ENCODE results near the gene NAB1.

Gene NAB1

GRCh38 chr2:190677255-190677654, 28.4 kb downstream of the NAB1 start:
- Histone ChIP-seq H3K9ac (no peak overlapping the region), H2AFZ (no peak overlapping the region), H3K4me3 (ENCODE audit: low read depth, low read length) (no peak overlapping the region), H3K27ac (no peak overlapping the region), H3K4me1 (no peaks in the 10 kb centered on the region), H3K27me3 (ENCODE audit: control insufficient read depth, insufficient read depth, low read length) (no peaks in the 10 kb centered on the region), H3K36me3 (ENCODE audit: control insufficient read depth, insufficient read depth, low read length) (no peaks in the 10 kb centered on the region), H3K4me2 (ENCODE audit: low read length) (no peak overlapping the region), H3K79me2 (no peaks in the 10 kb centered on the region), H3K9me3 (ENCODE audit: control insufficient read depth, low read length) (no peaks in the 10 kb centered on the region)
- no peak for TF ChIP-seq CTCF (IDR thresholded peaks at IDR 0.05)

- H3K9ac ChIP-seq, result no peak overlapping the region
- H3K4me1 ChIP-seq, result no peaks in the 10 kb centered on the region
- no peaks in the 10 kb centered on the region for H3K27me3 ChIP-seq (ENCODE audit: control insufficient read depth, insufficient read depth, low read length)
- H3K4me3 ChIP-seq (ENCODE audit: low read depth, low read length), result no peak overlapping the region
- no peaks in the 10 kb centered on the region for H3K79me2 ChIP-seq
- H3K9me3 ChIP-seq (ENCODE audit: control insufficient read depth, low read length), result no peaks in the 10 kb centered on the region
- H3K36me3 ChIP-seq (ENCODE audit: control insufficient read depth, insufficient read depth, low read length), result no peaks in the 10 kb centered on the region
- H3K4me2 ChIP-seq (ENCODE audit: low read length), result no peak overlapping the region
- no peak overlapping the region for H3K27ac ChIP-seq
- no peak overlapping the region for H2AFZ ChIP-seq
- no peak for TF ChIP-seq CTCF (IDR thresholded peaks at IDR 0.05)
Observed at GRCh38 chr2:190678444-190679162, 29.7 kb downstream of the NAB1 start.

- no peak overlapping the region for H3K4me3 ChIP-seq (ENCODE audit: low read depth, low read length)
- no peak overlapping the region for H2AFZ ChIP-seq
- no peaks in the 10 kb centered on the region for H3K27me3 ChIP-seq (ENCODE audit: control insufficient read depth, insufficient read depth, low read length)
- H3K4me1 ChIP-seq, result no peaks in the 10 kb centered on the region
- H3K27ac ChIP-seq, result no peak overlapping the region
- H3K36me3 ChIP-seq (ENCODE audit: control insufficient read depth, insufficient read depth, low read length), result no peaks in the 10 kb centered on the region
- H3K9me3 ChIP-seq (ENCODE audit: control insufficient read depth, low read length), result no peaks in the 10 kb centered on the region
- H3K79me2 ChIP-seq, result no peaks in the 10 kb centered on the region
- H3K9ac ChIP-seq, result no peak overlapping the region
- TF ChIP-seq CTCF (IDR thresholded peaks at IDR 0.05), result no peak
- H3K4me2 ChIP-seq (ENCODE audit: low read length), result no peak overlapping the region
Observed at GRCh38 chr2:190679391-190679790, 30.5 kb downstream of the NAB1 start.

- no peaks in the 10 kb centered on the region for H3K27me3 ChIP-seq (ENCODE audit: control insufficient read depth, insufficient read depth, low read length)
- no peak overlapping the region for H3K27ac ChIP-seq
- no peaks in the 10 kb centered on the region for H3K79me2 ChIP-seq
- no peaks in the 10 kb centered on the region for H3K36me3 ChIP-seq (ENCODE audit: control insufficient read depth, insufficient read depth, low read length)
- peak; percentile 61 for TF ChIP-seq CTCF (IDR thresholded peaks at IDR 0.05)
- H3K4me3 ChIP-seq (ENCODE audit: low read depth, low read length), result no peak overlapping the region
- no peak overlapping the region for H3K4me2 ChIP-seq (ENCODE audit: low read length)
- no peak overlapping the region for H3K9ac ChIP-seq
- peak overlapping the region; percentile 19 for H2AFZ ChIP-seq
- H3K9me3 ChIP-seq (ENCODE audit: control insufficient read depth, low read length), result no peaks in the 10 kb centered on the region
- H3K4me1 ChIP-seq, result no peaks in the 10 kb centered on the region
Observed at GRCh38 chr2:190679813-190680591, 31.1 kb downstream of the NAB1 start.

Data from parathyroid adenoma (tissue), 2 donors.